Activated CD4-positive, alpha-beta T cell treated with anti-CD3 and anti-CD28 coated beads, Interleukin-2, amount 10 ng/mL, durations not matched to agents 7 days and 5 days (primary cell): ENCODE results near the gene LGALS3. TPM values are rescaled to one million over a fixed set of nuclear protein-coding genes. Genes with fewer than 3 reads are reported as not detected.

Source experiments
- CTCF ChIA-PET: fragments of 350-600 bp; sonication (Branson Sonifier 250); formaldehyde crosslinking; loops from one replicate; lab custom pipeline; 2021; ENCODE audit warnings: antibody characterized with exemption; lab: Charles Lee
- POLR2A ChIA-PET: fragments of 350-600 bp; sonication (Branson Sonifier 250); formaldehyde crosslinking; loops from one replicate; lab custom pipeline; 2021; ENCODE audit warnings: antibody characterized with exemption; lab: Charles Lee
- DNase-seq: peaks from one replicate; pipeline ENCODE4 v3.0.0-alpha.2; 2020
- H3K27ac Mint-ChIP-seq: one replicate; pipeline ENCODE4 v1.8.0; 2021; ENCODE audit warnings: mild to moderate bottlenecking, moderate library complexity, mixed read lengths
- H3K27me3 Mint-ChIP-seq: one replicate; pipeline ENCODE4 v1.8.0; 2021; ENCODE audit warnings: mixed read lengths
- H3K36me3 Mint-ChIP-seq: one replicate; pipeline ENCODE4 v1.8.0; 2021; ENCODE audit warnings: low read depth, mixed read lengths
- H3K4me1 Mint-ChIP-seq: one replicate; pipeline ENCODE4 v1.8.0; 2021; ENCODE audit warnings: mixed read lengths
- H3K4me3 Mint-ChIP-seq: one replicate; pipeline ENCODE4 v1.8.0; 2021; ENCODE audit warnings: mild to moderate bottlenecking, moderate library complexity, mixed read lengths
- H3K9me3 Mint-ChIP-seq: one replicate; pipeline ENCODE4 v1.8.0; 2021; ENCODE audit warnings: mixed read lengths
- total RNA-seq, 2 experiments: library from RNA; stranded (reverse); gene quantifications; one replicate each; pipeline ENCODE4 v1.2.3, GENCODE V29; 2021

The LGALS3 gene
- total RNA-seq, 2 experiments from 2014 or later: 39.1 to 41.6 TPM

DNA sequence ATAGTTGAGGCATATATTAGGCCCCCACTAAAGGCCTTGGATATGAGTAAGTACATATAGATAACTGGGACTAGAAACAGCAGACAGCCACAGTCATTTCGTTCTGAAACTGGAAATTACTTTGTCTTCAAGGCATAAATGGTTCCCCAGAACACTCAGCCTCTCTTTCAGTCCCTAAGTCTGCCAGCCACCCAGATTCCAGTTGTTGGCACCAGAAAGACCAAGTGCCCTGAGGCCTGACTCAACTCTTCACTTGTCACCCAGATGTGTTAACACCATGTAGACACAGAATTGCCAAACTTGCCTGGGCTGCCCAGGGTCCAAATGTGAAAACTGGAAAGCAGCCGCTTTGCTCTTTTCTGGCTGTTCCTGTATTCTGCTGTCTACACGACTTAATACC is 3.0 kb upstream of the LGALS3 start:
- ChIA-PET POLR2A (no interaction called here), CTCF (interaction anchor here (1.1 to 2.6 kb wide), 4 partner anchors 11 to 31 kb away, joined by 4 to 11 read pairs (median 4); no protein-coding TSS in a partner anchor)
- DNase-seq: no peak
- Mint-ChIP-seq H3K36me3 (peaks cover 5% of the 10 kb centered on the region), H3K27ac (peak overlapping the region; percentile 55), H3K4me3 (no peak overlapping the region), H3K9me3 (no peaks in the 10 kb centered on the region), H3K27me3 (peaks cover 38% of the 10 kb centered on the region), H3K4me1 (peaks cover 47% of the 10 kb centered on the region)

- H3K27me3 Mint-ChIP-seq: peaks cover 38% of the 10 kb centered on the region
- no peak overlapping the region for H3K27ac Mint-ChIP-seq
- no peaks in the 10 kb centered on the region for H3K9me3 Mint-ChIP-seq
- CTCF ChIA-PET: interaction anchor here (1.0 to 1.3 kb wide), 2 partner anchors 12 to 75 kb away, joined by 3 read pairs; partner anchors contain the start of gene MAPK1IP1L
- H3K4me3 Mint-ChIP-seq: no peak overlapping the region
- DNase-seq: no peak
- peaks cover 12% of the 10 kb centered on the region for H3K36me3 Mint-ChIP-seq
- POLR2A ChIA-PET: no interaction called here
- H3K4me1 Mint-ChIP-seq: peaks cover 55% of the 10 kb centered on the region
These were observed 2.1 kb upstream of the LGALS3 start for GRCh38 chr14:55126932-55127459.

DNA sequence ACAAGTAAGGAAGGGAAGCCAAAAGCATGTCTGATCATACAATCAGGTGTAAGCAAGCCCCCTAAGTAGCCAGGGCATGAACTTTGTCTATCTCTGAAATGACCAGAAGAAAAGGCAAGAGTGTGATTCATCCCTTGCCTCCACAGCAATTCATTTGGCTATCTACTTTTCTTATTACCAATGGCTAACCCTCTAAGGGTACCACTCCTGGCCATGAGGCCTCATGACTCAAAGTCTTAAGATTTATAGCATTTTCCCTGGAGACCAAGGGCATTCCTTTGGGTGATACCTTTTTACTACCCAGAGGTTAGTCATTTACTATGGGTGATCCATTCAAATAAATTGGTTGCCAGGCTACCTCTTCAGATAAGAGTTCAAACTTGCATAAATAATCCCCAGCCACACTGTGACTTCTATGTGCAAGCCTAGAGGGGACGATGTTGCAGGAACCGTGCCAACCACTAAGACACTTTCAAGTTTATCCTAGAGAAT is 1.5 kb upstream of the LGALS3 start:
- H3K4me1 Mint-ChIP-seq: peaks cover 58% of the 10 kb centered on the region
- POLR2A ChIA-PET: no interaction called here
- H3K4me3 Mint-ChIP-seq: no peak overlapping the region
- H3K9me3 Mint-ChIP-seq: no peaks in the 10 kb centered on the region
- CTCF ChIA-PET: interaction anchor here (1.0 to 1.3 kb wide), 2 partner anchors 13 to 76 kb away, joined by 3 read pairs; partner anchors contain the start of gene MAPK1IP1L
- H3K27ac Mint-ChIP-seq: no peak overlapping the region
- no peak for DNase-seq
- H3K36me3 Mint-ChIP-seq: peaks cover 18% of the 10 kb centered on the region
- peaks cover 38% of the 10 kb centered on the region for H3K27me3 Mint-ChIP-seq

- Mint-ChIP-seq H3K9me3 (no peaks in the 10 kb centered on the region), H3K4me3 (peak overlapping the region; percentile 76), H3K27me3 (peaks cover 38% of the 10 kb centered on the region), H3K4me1 (peaks cover 59% of the 10 kb centered on the region), H3K27ac (peak overlapping the region; percentile 69), H3K36me3 (peaks cover 18% of the 10 kb centered on the region)
- POLR2A ChIA-PET: no interaction called here
- no peak for DNase-seq
- CTCF ChIA-PET: interaction anchor here (1.0 to 1.1 kb wide), 3 partner anchors 14 to 41 kb away, joined by 3 to 4 read pairs (median 3); no protein-coding TSS in a partner anchor
These were observed 516 bp upstream of the LGALS3 start for GRCh38 chr14:55128386-55129085.

GRCh38 chr14:55129428-55130195 is 560 bp downstream of the LGALS3 start:
- POLR2A ChIA-PET: no interaction called here
- Mint-ChIP-seq H3K27ac (peak overlapping the region; percentile 66), H3K4me3 (peak overlapping the region; percentile 67), H3K9me3 (no peaks in the 10 kb centered on the region), H3K27me3 (peaks cover 35% of the 10 kb centered on the region), H3K4me1 (peaks cover 55% of the 10 kb centered on the region), H3K36me3 (peaks cover 27% of the 10 kb centered on the region)
- peak; percentile 38 for DNase-seq
- CTCF ChIA-PET: interaction anchor here (1.0 to 1.2 kb wide), 5 partner anchors 15 to 42 kb away, joined by 3 to 6 read pairs (median 3); no protein-coding TSS in a partner anchor

DNA sequence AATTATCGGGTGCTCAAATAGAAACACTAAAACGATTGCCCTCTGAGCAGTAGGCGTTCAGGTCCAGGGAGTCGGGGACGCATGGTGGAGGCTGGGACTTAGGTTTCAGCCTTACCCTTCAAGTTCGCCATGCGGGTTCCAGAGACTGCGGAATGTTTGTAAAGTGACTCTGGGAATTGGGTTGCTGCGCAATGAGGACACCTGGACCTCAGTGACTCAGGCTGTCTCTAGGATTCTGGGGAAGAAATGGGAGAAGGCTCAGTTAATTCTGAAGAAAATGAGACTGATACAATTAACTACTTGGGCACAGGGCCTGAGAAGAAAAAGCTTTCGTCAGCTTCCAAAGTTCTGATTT is 1.1 kb downstream of the LGALS3 start:
- H3K27ac Mint-ChIP-seq: peak overlapping the region; percentile 19
- POLR2A ChIA-PET: no interaction called here
- H3K4me3 Mint-ChIP-seq: peak overlapping the region; percentile 67
- H3K4me1 Mint-ChIP-seq: peaks cover 49% of the 10 kb centered on the region
- H3K36me3 Mint-ChIP-seq: peaks cover 27% of the 10 kb centered on the region
- CTCF ChIA-PET: interaction anchor here (1.2 kb wide), 2 partner anchors 31 to 41 kb away, joined by 3 to 6 read pairs; no protein-coding TSS in a partner anchor
- no peaks in the 10 kb centered on the region for H3K9me3 Mint-ChIP-seq
- peaks cover 35% of the 10 kb centered on the region for H3K27me3 Mint-ChIP-seq
- DNase-seq: no peak

- Mint-ChIP-seq H3K27ac (peak overlapping the region; percentile 43), H3K9me3 (no peaks in the 10 kb centered on the region), H3K27me3 (peaks cover 27% of the 10 kb centered on the region), H3K36me3 (peaks cover 27% of the 10 kb centered on the region), H3K4me3 (peak overlapping the region; percentile 21), H3K4me1 (peaks cover 35% of the 10 kb centered on the region)
- ChIA-PET CTCF (interaction anchor here (0.6 to 1.8 kb wide), 8 partner anchors 11 to 80 kb away, joined by 3 to 6 read pairs (median 3); partner anchors contain the start of gene MAPK1IP1L), POLR2A (interaction anchor here (0.6 kb wide), 1 partner anchor 29 kb away, joined by 6 read pairs; no protein-coding TSS in a partner anchor)
- no peak for DNase-seq
These were observed 2.5 kb downstream of the LGALS3 start for GRCh38 chr14:55131370-55132137.

- no peak for DNase-seq
- Mint-ChIP-seq H3K27ac (no peak overlapping the region), H3K27me3 (peaks cover 10% of the 10 kb centered on the region), H3K4me3 (no peak overlapping the region), H3K9me3 (no peaks in the 10 kb centered on the region), H3K4me1 (peaks cover 30% of the 10 kb centered on the region), H3K36me3 (peaks cover 32% of the 10 kb centered on the region)
- ChIA-PET POLR2A (no interaction called here), CTCF (no interaction called here)
These were observed 4.4 kb downstream of the LGALS3 start for GRCh38 chr14:55133416-55133815.

DNA sequence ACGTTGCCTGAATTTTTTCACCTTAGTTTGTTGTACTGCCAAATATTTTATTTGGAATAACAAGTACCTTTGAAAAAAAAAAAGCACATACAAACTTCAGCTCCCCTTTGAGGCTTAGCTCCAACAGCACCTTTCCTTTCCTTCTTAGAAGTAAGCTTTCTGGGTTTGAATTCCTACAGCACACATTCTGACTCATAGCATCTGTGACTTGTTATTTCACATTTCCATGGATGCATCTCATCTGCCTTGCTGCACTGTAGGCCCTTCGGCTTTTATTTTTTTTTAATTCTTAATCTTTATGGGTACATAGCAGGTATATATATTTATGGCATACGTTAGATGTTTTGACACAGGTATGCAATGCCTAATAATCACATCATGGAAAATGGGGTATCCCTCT is 7.2 kb downstream of the LGALS3 start:
- Mint-ChIP-seq H3K36me3 (peaks cover 54% of the 10 kb centered on the region), H3K4me1 (peaks cover 13% of the 10 kb centered on the region), H3K27ac (no peak overlapping the region), H3K9me3 (no peaks in the 10 kb centered on the region), H3K4me3 (no peak overlapping the region), H3K27me3 (no peaks in the 10 kb centered on the region)
- CTCF ChIA-PET: interaction anchor here (0.6 to 0.7 kb wide), 2 partner anchors 28 to 200 kb away, joined by 3 read pairs; no protein-coding TSS in a partner anchor
- DNase-seq: no peak
- POLR2A ChIA-PET: interaction anchor here (1.1 kb wide), 1 partner anchor 33 kb away, joined by 3 read pairs; no protein-coding TSS in a partner anchor

GRCh38 chr14:55136885-55137786 is 8.1 kb downstream of the LGALS3 start:
- ChIA-PET CTCF (interaction anchor here (0.6 to 2.3 kb wide), 4 partner anchors 10 to 248 kb away, joined by 3 to 14 read pairs (median 5); partner anchors contain the start of gene DLGAP5), POLR2A (no interaction called here)
- H3K9me3 Mint-ChIP-seq: no peaks in the 10 kb centered on the region
- H3K27ac Mint-ChIP-seq: no peak overlapping the region
- H3K36me3 Mint-ChIP-seq: peaks cover 54% of the 10 kb centered on the region
- H3K4me3 Mint-ChIP-seq: no peak overlapping the region
- no peak for DNase-seq
- H3K4me1 Mint-ChIP-seq: peaks cover 9% of the 10 kb centered on the region
- H3K27me3 Mint-ChIP-seq: no peaks in the 10 kb centered on the region

DNA sequence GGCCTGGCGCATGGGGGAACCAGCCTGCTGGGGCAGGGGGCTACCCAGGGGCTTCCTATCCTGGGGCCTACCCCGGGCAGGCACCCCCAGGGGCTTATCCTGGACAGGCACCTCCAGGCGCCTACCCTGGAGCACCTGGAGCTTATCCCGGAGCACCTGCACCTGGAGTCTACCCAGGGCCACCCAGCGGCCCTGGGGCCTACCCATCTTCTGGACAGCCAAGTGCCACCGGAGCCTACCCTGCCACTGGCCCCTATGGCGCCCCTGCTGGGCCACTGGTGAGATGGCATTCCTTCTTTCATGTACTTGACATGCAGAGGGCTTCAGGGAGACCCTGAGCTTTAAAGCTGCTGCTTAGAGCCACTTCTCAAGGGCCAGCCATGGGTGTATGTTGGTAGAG is 9.0 kb downstream of the LGALS3 start:
- no peak for DNase-seq
- Mint-ChIP-seq H3K27ac (no peak overlapping the region), H3K27me3 (no peaks in the 10 kb centered on the region), H3K4me1 (peaks cover 8% of the 10 kb centered on the region), H3K36me3 (peaks cover 53% of the 10 kb centered on the region), H3K9me3 (no peaks in the 10 kb centered on the region), H3K4me3 (no peak overlapping the region)
- CTCF ChIA-PET: interaction anchor here (0.6 to 2.3 kb wide), 5 partner anchors 9 to 247 kb away, joined by 3 to 14 read pairs (median 5); partner anchors contain the start of gene DLGAP5
- POLR2A ChIA-PET: no interaction called here
